GM12878 (cell line): ENCODE measurements around the gene NOS1. TPM values are rescaled to one million over a fixed set of nuclear protein-coding genes. Genes with fewer than 3 reads are reported as not detected.

Experiments
- ATAC-seq: fragments of 200-7000 bp; cut with Tn5 transposase; 3 replicates; pipeline ENCODE4 v1.9.1; 2020; ENCODE audit warnings: mild to moderate bottlenecking, moderate library complexity
- BruUV-seq: library from RNA; stranded (reverse); fragments of 400-500 nt; replicated peaks from 2 replicates; lab custom pipeline; 2021; lab: Mats Ljungman, UMichigan
- CTCF ChIA-PET: fragments of 300-600 bp; sonication (Branson Sonifier 250); formaldehyde crosslinking; extraction: SDS; loops from one replicate; lab custom pipeline; 2021; ENCODE audit warnings: inconsistent platforms; lab: Yijun Ruan, JAX
- POLR2A ChIA-PET: fragments of 350-600 bp; formaldehyde crosslinking; extraction: SDS; loops from one replicate; lab custom pipeline; 2021; ENCODE audit warnings: inconsistent platforms; lab: Charles Lee
- RAD21 ChIA-PET: fragments of 300-600 bp; sonication (Branson Sonifier 250); formaldehyde crosslinking; loops from one replicate; lab custom pipeline; 2023; ENCODE audit warnings: antibody characterized with exemption; ENCODE audit not compliant: unreplicated experiment; lab: Charles Lee
- SMC1A ChIA-PET: fragments of 300-600 bp; sonication (Branson Sonifier 250); formaldehyde crosslinking; loops from one replicate; lab custom pipeline; 2023; ENCODE audit not compliant: unreplicated experiment, uncharacterized antibody; lab: Charles Lee
- DNase-seq: peaks from one replicate; pipeline ENCODE4 v3.0.0-alpha.2; 2011; ENCODE audit warnings: low read depth, low spot score
- FAIRE-seq: peaks from 3 replicates; lab custom pipeline; 2011; peaks lifted over from hg19 to GRCh38; lab: Jason Lieb, UNC
- H2AFZ ChIP-seq: 2 replicates; pipeline ENCODE4 v1.6.0; 2011; ENCODE audit warnings: low read depth, low read length, control low read depth; ENCODE audit not compliant: control insufficient read depth
- H3K27ac ChIP-seq: 2 replicates; pipeline ENCODE4 v1.5.1; 2011; ENCODE audit warnings: control low read depth; ENCODE audit not compliant: control insufficient read depth, insufficient read depth
- H3K27me3 ChIP-seq, 2 experiments: replicated peaks in 1 of 2; 2 replicates each; pipeline versions ENCODE4 v1.6.0 to v1.6.1; 2011; ENCODE audit warnings: low read length in 1 of 2; ENCODE audit not compliant: control insufficient read depth in 2 of 2, insufficient read depth in 2 of 2
- H3K36me3 ChIP-seq, 2 experiments: 2 replicates each; pipeline ENCODE4 v1.5.1; 2011; ENCODE audit warnings: low read length in 1 of 2; ENCODE audit not compliant: control insufficient read depth in 2 of 2, insufficient read depth in 2 of 2
- H3K4me1 ChIP-seq: 2 replicates; pipeline ENCODE4 v1.6.1; 2011; ENCODE audit warnings: mild to moderate bottlenecking, low read length, moderate library complexity, mixed read lengths; ENCODE audit not compliant: control insufficient read depth, insufficient read depth
- H3K4me2 ChIP-seq: 2 replicates; pipeline ENCODE4 v1.6.0; 2011; ENCODE audit warnings: control low read depth; ENCODE audit not compliant: control insufficient read depth, insufficient read depth
- H3K4me3 ChIP-seq: fragments of 200-600 bp; sonication (generic); 2 replicates; pipeline ENCODE4 v1.5.1; 2016
- H3K79me2 ChIP-seq: 2 replicates; pipeline ENCODE4 v1.6.0; 2011; ENCODE audit warnings: low read length; ENCODE audit not compliant: control insufficient read depth, insufficient read depth
- H3K9ac ChIP-seq: 2 replicates; pipeline ENCODE4 v1.8.0; 2011; ENCODE audit warnings: low read length, control low read depth, mixed read lengths; ENCODE audit not compliant: control insufficient read depth, insufficient read depth
- H3K9me3 ChIP-seq: replicated peaks from 3 replicates; pipeline ENCODE4 v1.5.1; 2011; ENCODE audit warnings: mild to moderate bottlenecking, low read length; ENCODE audit not compliant: control insufficient read depth, insufficient read depth
- H4K20me1 ChIP-seq: 2 replicates; pipeline ENCODE4 v1.6.0; 2011; ENCODE audit not compliant: control insufficient read depth, insufficient read depth
- CTCF ChIP-seq, 3 experiments: IDR thresholded peaks in 2 of 3; conservative IDR thresholded peaks in 1 of 3; 2 replicates each; pipeline ENCODE4 v1.5.1; 2011; ENCODE audit warnings: low read depth in 3 of 3, low read length in 3 of 3, mild to moderate bottlenecking in 3 of 3, control low read depth in 2 of 3, moderate library complexity in 2 of 3, inconsistent platforms in 1 of 3, mixed read lengths in 1 of 3; ENCODE audit not compliant: control insufficient read depth in 2 of 3, insufficient read depth in 1 of 3; ENCODE audit errors: extremely low read depth in 1 of 3
- FOXM1 ChIP-seq: IDR thresholded peaks from 2 replicates; pipeline ENCODE4 v1.6.1; 2012; ENCODE audit warnings: low read depth, mild to moderate bottlenecking, inconsistent platforms, low read length, moderate library complexity
- MEF2B ChIP-seq: fragments of 450-650 bp; IDR thresholded peaks from 2 replicates; pipeline ENCODE4 v1.6.1; 2018; ENCODE audit warnings: mild to moderate bottlenecking, moderate library complexity; ENCODE audit not compliant: partially characterized antibody, poor library complexity, severe bottlenecking
- RAD21 ChIP-seq: IDR thresholded peaks from 2 replicates; pipeline ENCODE4 v1.6.1; 2011; ENCODE audit warnings: mild to moderate bottlenecking, low read depth, low read length, moderate library complexity; ENCODE audit not compliant: insufficient read depth
- SMC3 ChIP-seq: IDR thresholded peaks from 2 replicates; pipeline ENCODE4 v1.6.1; 2011; ENCODE audit warnings: low read length, improper control_type of control experiment, borderline replicate concordance
- TAF1 ChIP-seq: IDR thresholded peaks from 2 replicates; pipeline ENCODE4 v1.6.1; 2011; ENCODE audit warnings: mild to moderate bottlenecking, low read depth, low read length, borderline replicate concordance
- YY1 ChIP-seq: IDR thresholded peaks from 2 replicates; pipeline ENCODE4 v1.6.1; 2011; ENCODE audit warnings: low read depth, mild to moderate bottlenecking, low read length
- WGBS: methylation state at CpG from one replicate; pipeline ENCODE4 v1.1.6; 2016; ENCODE audit warnings: low lambda C conversion rate; ENCODE audit not compliant: insufficient replicate concordance, insufficient coverage; ENCODE audit errors: missing lambda C conversion rate; 5-methylcytosine and 5-hydroxymethylcytosine counted together
- in situ Hi-C: fragments of 300-500 bp; cut with MboI; formaldehyde crosslinking; loops from 9 replicates; pipeline ENCODE4 v1.14.3; 2018; ENCODE audit warnings: mixed read lengths
- intact Hi-C: fragments of 100-400 bp; cut with micrococcal nuclease; formaldehyde crosslinking; loops from one replicate; pipeline ENCODE4 v1.14.2; 2022; ENCODE audit not compliant: unreplicated experiment
- polyA plus RNA-seq, 11 experiments: library from polyadenylated mRNA; depleted of rRNA in 4 of 11; unstranded in 6 of 11; stranded (reverse) in 5 of 11; fragments of >200 nt; fragmentation: Nextera tagmentation in 4 of 11; fragmentation: Illumina TruSeq in 1 of 11; extraction: Ambion mirVana in 4 of 11; extraction: Trizol in 1 of 11; gene quantifications; 1 replicate in 1 of 11; 2 replicates in 10 of 11; pipeline versions ENCODE4 v1.2.1 to v1.2.3, GENCODE V29; 2011 to 2016; ENCODE audit warnings: inconsistent platforms in 2 of 11, missing spikeins in 2 of 11, low read depth in 1 of 11
- total RNA-seq, 4 experiments: library from RNA; depleted of rRNA in 3 of 4; stranded (reverse); fragments of >200 nt in 3 of 4; fragmentation: Illumina TruSeq in 1 of 4; extraction: Trizol in 1 of 4; gene quantifications; 2 replicates each; pipeline versions ENCODE4 v1.2.1 to v1.2.3, GENCODE V29; 2013 to 2021

Gene NOS1
- total and polyA plus RNA-seq, 10 of the 15 experiments (the other 5 are each of a cell fraction or from before 2014, with no cell fraction given) = under 0.01 to 0.04 (median 0.01) TPM; not detected in 7

- no peak overlapping the region for H3K27ac ChIP-seq
- in situ Hi-C loops = no loop called here
- BruUV-seq = no TSS peak
- POLR2A ChIA-PET = no interaction called here
- H2AFZ ChIP-seq = no peak overlapping the region
- RAD21 ChIA-PET = no interaction called here
- H3K9ac ChIP-seq = no peak overlapping the region
- H3K36me3 ChIP-seq = no peaks in the 10 kb centered on the region
- SMC1A ChIA-PET = interaction anchor here (1.0 kb wide), 1 partner anchor 8 kb away, joined by 3 read pairs; no protein-coding TSS in a partner anchor
- TF ChIP-seq MEF2B (no peak), TAF1 (no peak), RAD21 (0 out of 2 replicates have a peak, but pooled peaks have one; percentile 16), CTCF (IDR thresholded peaks at IDR 0.05 in 2 of 3, conservative IDR thresholded peaks at IDR 0.05 in 1 of 3; ENCODE audit: control insufficient read depth in 2 of 3, extremely low read depth in 1 of 3, insufficient read depth in 1 of 3, low read depth in 3 of 3, low read length in 3 of 3) (peak; percentile 12 to 27 (median 25); a peak in 3 of 6 replicates), SMC3 (peak; percentile 11; the same call in 1 of the 2 replicates), FOXM1 (no peak), YY1 (0 out of 2 replicates have a peak, but pooled peaks have one; percentile 29)
- H3K4me3 ChIP-seq = no peak overlapping the region
- no peaks in the 10 kb centered on the region for H3K4me1 ChIP-seq
- no peak overlapping the region for H3K4me2 ChIP-seq
- no peaks in the 10 kb centered on the region for H4K20me1 ChIP-seq
- peaks cover 0 to 6% of the 10 kb centered on the region in 2 experiments; a peak in 1 of 4 replicates for H3K27me3 ChIP-seq
- FAIRE-seq (no peak), DNase-seq (no peak), ATAC-seq (no peak)
- WGBS = 49% methylated on average over 11 of the region's 11 CpGs
- H3K9me3 ChIP-seq = no peaks in the 10 kb centered on the region
- CTCF ChIA-PET = interaction anchor here (1.1 to 2.1 kb wide), 6 partner anchors 11 to 356 kb away, joined by 3 to 8 read pairs (median 4); no protein-coding TSS in a partner anchor
- intact Hi-C loops = loop anchor here (10.0 kb wide), 1 partner anchor 103 kb away; no protein-coding TSS in a partner anchor
- H3K79me2 ChIP-seq = no peaks in the 10 kb centered on the region
Observed at GRCh38 chr12:117231750-117232149, 129.7 kb downstream of the NOS1 start.
